HG02981 (cell line): ENCODE measurements around the gene MYBPC3.
"Not testable (repeated sequence)": the region's sequence is repeated elsewhere in the genome, so short reads cannot be mapped to it uniquely, and the experiment has no call there.

Experiments used
- ATAC-seq: cut with Tn5 transposase; IDR thresholded peaks from one replicate; pipeline ENCODE4 v1.9.1; 2021; ENCODE audit warnings: mild to moderate bottlenecking, moderate library complexity; ENCODE audit not compliant: unreplicated experiment

The MYBPC3 gene

DNA sequence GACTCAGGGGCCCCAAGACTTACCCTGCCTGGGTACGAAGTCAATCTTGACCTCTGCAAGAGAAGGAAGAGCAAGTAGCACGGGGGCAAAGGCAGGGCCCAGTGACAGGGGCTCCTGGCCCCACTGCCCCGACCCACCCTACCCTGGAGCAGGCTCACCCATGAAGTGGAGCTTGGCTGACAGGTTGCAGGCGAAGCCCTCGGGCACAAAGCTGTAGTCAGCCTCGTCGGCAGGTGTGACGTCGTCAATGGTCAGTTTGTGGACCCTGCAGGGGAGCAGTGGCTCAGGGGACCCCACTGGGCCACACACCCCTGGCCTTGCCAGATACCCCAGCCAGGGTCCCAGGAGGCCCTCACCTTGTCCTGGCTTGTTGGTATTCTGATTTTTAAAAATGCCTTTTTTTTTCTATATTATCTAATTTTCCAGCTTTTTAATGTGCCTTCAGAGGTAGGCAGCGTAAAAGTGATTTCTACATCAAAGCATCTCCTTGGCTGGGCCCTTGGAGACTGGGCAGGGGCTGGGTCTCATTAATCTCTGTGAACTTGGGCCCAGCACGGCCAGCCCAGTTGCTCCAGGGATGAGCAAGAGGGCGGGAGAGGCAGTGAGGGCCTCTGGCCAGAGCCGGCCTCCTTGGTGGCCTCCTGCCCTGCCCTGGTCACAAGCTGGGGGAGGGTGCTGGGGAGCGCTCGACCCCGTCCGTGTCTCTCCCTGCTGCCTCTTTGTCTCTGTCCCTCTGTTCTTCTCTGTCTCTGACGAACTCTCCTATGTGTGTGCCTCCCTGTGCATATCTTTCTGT is 11.3 kb downstream of the MYBPC3 start:
- ATAC-seq: no peak

- ATAC-seq: no peak
Measured at GRCh38 chr11:47340010-47340409, 12.5 kb downstream of the MYBPC3 start.

DNA sequence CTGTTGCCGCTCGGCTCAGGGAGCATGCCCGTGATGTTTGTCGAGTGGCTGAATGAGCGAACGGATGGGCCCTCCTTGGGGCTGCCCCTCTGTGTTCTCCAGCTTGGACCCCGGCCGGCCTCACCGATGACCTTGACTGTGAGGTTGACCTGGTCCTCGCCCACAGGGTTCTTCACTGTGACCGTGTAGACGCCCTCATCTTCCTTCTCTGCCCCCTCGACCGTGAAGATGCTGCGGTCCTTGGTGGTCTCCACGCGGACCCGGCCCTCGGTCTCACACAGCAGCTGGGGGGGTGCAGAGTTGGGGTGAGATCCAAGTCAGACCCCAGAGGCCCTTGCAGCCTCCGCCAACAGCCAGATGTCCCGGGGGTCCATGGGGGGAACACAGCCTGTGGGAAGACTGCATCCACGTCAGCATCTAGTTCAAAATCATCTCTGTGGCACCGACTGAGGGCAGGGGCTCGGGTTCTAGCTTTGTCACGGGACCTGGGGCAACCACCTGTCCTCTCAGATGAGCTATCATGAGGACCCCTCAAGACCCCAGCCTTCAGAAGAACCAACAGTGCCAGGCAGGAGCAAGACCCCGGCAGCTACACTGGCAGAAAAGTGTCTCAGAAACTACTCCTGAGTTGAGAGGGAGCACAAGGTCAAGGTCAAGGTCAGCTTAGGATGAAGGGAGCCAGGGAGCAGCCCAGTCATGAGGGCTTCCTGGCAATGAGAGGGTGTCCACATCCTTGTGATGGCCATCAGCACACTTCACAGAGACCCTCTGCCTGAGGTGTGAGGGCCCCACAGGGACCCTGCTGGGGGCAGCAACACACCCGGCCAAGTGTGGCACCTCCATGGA is 13.9 kb downstream of the MYBPC3 start:
- no peak for ATAC-seq

GRCh38 chr11:47337229-47337924 is 15.1 kb downstream of the MYBPC3 start:
- ATAC-seq: no peak

DNA sequence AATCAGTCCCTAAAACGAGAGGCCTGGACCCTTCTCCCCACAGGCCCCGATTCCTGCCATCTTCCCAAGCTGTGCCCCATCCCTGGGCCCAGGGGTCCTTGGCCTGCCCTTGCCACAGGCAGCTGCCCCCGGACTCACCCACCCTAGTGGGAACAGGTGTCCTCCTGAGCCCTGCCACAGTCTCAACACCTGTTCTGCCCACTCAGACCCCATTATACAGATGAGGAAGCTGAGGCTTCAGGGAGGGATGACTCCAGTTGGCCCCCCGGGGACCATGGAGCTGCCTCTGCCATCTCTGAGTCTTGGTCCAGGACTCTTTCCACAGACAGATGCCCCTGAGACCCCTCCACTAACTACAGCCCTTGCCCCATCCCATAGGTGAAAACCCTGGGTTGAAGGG is 15.9 kb downstream of the MYBPC3 start:
- no peak for ATAC-seq

- ATAC-seq: no peak
Measured at GRCh38 chr11:47335733-47336132, 16.8 kb downstream of the MYBPC3 start.

DNA sequence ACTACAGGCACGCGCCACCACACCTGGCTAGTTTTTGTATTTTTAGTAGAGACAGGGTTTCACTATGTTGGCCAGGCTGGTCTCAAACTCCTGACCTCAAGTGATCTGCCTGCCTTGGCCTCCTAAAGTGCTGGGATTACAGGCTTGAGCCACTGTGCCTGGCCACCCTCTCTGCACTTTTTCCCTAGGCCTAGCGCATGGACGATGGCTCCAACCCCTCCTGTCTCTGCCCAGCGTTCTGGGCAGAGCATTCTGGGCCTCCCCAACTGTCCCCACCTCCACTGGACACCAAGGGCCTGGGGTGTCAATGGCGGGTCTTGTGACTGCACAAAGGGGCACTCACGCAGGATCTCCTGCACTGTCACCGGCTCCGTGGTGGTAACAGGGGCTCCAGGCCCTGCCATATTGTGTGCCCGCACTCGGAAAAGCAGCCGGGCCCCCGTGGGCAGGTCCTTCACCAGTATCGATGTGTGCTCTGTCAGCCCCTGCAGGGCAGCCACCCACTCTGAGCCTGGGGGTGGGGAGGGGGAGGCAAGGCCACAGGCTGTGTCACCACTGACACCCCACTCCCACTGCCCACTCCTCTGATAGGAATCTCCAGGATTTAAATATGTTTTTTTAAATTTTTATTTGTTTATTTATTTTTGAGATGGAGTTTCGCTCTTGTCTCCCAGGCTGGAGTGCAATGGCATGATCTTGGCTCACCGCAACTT is 17.6 kb downstream of the MYBPC3 start:
- ATAC-seq: not testable (repeated sequence)

DNA sequence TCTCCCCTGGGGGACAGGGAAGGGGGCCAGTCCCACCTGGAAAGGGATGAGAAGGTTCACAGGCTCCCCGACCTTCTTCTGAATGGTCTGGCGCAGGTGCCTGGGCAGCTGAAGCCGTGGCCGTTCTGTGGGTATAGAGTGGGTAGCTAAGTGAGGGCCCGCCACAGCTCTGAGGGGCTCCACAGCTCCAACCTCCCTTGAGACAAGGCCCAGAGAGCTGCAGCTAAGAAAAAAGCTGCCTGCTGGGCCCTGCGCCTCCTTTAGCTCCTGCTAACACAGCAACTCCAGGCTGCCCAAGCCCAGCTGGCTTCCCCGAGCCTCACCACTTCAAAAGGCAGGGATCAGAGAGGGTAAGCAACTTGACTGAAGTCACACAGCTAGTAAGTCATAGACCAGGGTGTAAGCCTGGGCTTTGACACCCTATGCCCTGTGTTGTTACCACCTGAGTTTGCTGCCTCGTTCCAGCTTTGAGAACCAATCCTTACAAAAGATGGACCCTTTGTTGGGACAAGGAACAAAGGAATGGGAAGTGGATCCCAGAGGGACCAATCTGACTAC is 18.5 kb downstream of the MYBPC3 start:
- ATAC-seq: no peak

- ATAC-seq: no peak
Measured at GRCh38 chr11:47333526-47333845, 19.0 kb downstream of the MYBPC3 start.

DNA sequence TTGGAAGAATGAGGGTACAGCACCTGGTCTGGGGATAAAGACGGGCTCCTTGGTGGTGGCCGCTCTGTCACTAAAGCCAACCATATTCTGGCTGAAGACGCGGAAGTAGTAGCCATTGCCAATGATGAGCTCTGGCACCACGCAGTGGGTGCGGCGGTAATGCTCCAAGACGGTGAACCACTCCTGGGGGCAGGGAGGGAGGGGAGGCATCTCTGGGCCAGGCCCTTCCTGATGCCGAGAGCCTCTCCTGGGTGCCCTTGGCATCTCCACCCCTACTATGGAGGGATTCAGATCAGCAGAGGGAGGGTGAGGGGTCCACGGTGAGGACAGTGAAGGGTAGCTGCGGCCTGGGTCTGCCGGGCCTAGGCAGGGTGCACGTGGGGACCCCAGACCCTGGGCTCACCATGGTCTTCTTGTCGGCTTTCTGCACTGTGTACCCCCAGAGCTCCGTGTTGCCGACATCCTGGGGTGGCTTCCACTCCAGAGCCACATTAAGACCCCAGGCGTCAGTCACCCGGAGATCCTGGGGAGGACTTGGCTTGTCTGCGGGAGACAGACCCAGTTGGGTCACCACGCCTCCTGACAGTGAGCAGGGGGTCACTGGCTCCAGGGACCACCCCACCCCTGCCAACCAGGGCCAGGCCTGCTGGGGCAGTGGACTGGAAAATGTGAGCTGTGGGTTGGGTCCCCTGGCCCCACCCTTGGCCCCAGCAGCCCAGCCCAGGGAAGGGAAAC is 19.5 kb downstream of the MYBPC3 start:
- no peak for ATAC-seq

DNA sequence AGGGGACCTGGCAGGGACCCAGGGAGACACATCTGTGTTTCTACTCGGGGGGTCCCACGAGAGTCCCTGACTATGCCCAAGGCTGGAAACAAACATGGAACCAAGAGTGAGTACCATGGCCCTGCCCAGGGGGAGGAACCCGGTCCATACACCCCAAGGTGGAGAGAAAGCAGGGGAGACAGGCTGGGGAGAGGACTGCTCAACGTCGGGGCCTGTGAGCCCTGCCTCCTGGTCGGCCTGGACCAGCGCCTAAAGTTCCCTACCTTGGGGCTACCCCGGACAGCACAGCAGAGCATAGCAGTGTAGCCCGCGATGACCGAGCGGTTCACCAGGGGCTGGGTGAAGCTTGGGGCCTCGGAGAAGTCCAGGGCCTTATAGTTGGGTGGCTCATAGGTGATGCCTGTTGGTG is 20.2 kb downstream of the MYBPC3 start:
- no peak for ATAC-seq

DNA sequence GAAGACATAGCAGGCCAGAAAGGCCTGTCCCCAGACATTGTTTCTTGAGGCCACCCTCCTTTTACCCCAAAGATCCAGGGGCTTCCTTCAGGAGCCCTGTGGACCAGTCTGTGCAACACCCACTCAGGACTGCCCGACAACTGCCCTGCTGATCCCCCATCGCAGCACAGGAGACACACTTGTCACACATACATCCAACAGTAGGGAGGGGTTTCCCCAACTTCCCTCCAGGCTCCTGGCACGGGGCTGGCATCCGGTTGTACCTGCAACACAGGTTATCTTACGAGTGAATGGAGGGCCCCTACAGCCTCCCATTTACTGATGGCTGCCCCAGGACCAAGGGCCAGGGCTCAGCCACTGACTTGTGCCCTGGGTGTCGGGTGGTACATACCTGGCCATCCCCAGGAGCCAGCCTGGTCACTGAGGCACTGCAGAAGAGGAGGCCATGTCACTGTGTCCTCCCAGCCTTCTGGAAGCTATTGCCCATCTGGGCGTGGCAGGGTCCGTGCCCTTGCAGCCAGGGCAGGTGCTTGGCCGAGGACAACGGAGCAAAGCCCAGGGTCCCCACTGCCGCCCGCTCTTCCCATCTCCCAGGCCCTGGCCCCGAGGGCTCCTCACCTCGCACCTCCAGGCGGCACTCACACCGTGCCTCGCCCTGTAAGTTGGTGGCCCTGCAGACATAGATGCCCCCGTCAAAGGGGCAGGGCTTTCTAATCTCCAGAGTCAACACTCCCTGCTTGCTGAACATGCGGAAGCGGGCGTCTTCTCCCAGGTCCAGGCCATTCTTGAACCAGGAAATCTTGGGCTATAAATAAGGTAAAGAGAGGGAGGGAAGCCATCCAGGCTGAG is 20.8 kb downstream of the MYBPC3 start:
- ATAC-seq: no peak

DNA sequence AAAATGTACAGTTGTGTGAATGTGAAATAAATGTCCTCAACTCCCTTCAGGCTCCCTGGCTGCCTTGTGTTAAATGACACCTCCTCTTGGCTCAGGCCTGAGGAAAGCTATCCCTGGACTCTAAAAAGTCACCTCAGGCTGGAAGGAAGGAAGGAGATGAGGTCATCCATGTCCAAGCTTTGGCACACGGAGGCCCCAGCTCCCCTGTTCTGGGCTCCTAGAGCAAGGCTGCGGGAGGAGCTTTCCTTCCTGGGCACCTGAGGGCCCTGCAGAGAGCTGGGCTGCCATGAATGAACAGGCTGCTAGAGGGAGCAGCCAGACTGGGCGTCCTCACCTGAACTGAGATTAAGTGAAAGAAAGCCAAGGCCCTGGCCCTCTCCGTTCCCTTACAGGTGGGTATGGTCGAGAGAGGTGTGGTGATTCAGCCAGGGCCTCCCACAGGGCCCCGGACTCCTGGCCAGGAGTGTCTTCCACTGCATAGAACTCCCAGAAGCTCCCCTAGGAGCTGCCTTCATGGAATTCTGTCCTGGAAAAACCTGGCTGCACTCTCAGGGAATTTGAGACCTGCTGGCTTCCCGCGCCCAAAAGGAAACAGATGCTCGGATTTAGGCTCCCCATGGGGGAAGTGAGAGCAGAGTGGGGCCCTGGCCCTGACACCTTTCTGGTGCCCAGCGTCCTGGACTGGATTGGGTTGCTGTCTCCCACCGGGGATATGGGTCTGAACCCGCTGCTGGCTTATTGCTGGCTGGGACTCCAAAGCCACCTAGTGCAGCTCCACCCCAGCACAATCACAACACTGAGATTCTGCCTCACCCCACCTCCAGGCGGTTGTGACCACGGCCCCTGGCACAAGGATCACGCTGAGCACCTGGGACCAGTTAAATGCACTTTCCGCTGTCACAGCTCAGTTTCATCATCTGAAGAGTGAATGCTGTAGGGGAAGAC is 22.2 kb downstream of the MYBPC3 start:
- ATAC-seq: no peak

- no peak for ATAC-seq
Measured at GRCh38 chr11:47329431-47329986, 23.0 kb downstream of the MYBPC3 start.

DNA sequence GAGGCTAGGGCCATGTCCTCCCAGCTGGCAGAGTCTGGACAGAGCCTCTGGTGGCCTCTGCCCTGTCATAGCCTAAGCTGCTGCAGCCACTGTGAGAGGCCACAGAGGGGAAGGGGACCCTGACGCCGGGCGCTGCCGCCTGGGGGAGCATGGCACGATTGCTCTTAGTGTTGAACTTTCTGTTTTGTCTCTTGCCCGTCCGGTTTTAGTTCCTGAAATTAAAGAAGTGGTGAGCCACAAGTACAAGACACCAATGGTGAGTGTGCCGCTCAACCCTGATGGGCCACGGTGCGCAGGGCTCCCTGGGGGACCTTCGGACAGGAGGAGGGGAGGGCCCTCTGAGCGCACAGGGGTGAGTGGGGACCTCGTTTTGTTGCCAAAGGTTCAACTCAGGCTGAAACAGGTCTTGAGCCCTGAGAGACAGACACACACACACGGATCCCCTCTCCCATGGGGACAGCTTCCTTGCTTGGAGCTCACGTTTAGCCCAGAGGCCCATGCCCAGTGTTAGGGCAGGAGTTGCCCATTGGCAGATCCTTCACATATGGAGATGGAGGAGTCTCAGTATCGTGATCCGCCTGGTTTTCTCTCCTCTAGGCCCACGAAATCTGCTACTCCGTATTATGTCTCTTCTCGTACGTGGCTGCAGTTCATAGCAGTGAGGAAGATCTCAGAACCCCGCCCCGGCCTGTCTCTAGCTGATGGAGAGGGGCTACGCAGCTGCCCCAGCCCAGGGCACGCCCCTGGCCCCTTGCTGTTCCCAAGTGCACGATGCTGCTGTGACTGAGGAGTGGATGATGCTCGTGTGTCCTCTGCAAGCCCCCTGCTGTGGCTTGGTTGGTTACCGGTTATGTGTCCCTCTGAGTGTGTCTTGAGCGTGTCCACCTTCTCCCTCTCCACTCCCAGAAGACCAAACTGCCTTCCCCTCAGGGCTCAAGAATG is 23.8 kb downstream of the MYBPC3 start:
- no peak for ATAC-seq

GRCh38 chr11:47327949-47328348 is 24.6 kb downstream of the MYBPC3 start:
- no peak for ATAC-seq

DNA sequence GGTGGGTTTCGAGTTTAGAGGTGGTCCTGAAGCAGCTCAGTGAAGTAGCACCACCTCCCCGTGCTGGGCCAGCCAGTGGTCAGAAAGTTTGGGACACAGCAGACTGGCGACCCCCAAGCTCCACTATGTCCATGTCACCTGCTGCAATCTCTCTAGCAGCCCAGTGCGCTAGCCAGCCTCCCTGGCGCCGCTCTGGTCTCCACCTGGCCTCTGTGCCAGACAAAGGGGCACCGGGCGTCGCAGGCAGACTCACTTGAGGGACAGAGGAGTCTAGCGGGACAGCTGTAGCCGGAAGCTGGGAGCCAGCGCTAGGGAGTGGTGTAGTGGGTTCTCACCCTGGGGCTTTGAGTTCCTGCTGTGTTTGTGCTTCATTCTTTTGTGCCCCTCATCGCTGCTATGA is 25.5 kb downstream of the MYBPC3 start:
- ATAC-seq: no peak
